B cell (primary cell): ENCODE measurements around the gene TNNI3. TPM values are rescaled to one million over a fixed set of nuclear protein-coding genes. Genes with fewer than 3 reads are reported as not detected.

Source experiments
- ATAC-seq: fragments of 200-7000 bp; cut with Tn5 transposase; one replicate; pipeline ENCODE4 v1.10.0; 2021; ENCODE audit warnings: low read depth, mild to moderate bottlenecking, moderate number of reproducible peaks, moderate library complexity
- CTCF ChIA-PET: fragments of 350-600 bp; sonication (Branson Sonifier 250); formaldehyde crosslinking; loops from one replicate; lab custom pipeline; 2021; ENCODE audit warnings: antibody characterized with exemption, inconsistent platforms; lab: Charles Lee
- POLR2A ChIA-PET: fragments of 350-600 bp; sonication (Branson Sonifier 250); formaldehyde crosslinking; loops from one replicate; lab custom pipeline; 2021; ENCODE audit warnings: antibody characterized with exemption; lab: Charles Lee
- DNase-seq: peaks from one replicate; pipeline ENCODE4 v3.0.0; 2013
- H2AFZ ChIP-seq: 2 replicates; pipeline ENCODE4 v1.6.1; 2012; ENCODE audit warnings: mild to moderate bottlenecking, low read depth, low read length; ENCODE audit not compliant: insufficient read depth, poor library complexity, severe bottlenecking
- H3K27ac ChIP-seq, 2 donors: 1 replicate in 1 of 2; 2 replicates in 1 of 2; pipeline ENCODE4 v1.5.1; 2012 to 2013; ENCODE audit warnings: low read length in 2 of 2, mild to moderate bottlenecking in 2 of 2, moderate library complexity in 1 of 2
- H3K27me3 ChIP-seq, 4 experiments: fragments of 200-600 bp in 1 of 4; sonication (generic) in 1 of 4; replicated peaks in 1 of 4; 1 replicate in 2 of 4; 2 replicates in 2 of 4; pipeline versions ENCODE4 v1.6.1 to v1.7.0; 2013 to 2016; ENCODE audit warnings: low read length in 3 of 4, mild to moderate bottlenecking in 2 of 4, mixed read lengths in 1 of 4, moderate library complexity in 1 of 4; ENCODE audit not compliant: insufficient read depth in 4 of 4, control insufficient read depth in 3 of 4; ENCODE audit errors: control extremely low read depth in 1 of 4
- H3K36me3 ChIP-seq, 2 experiments: replicated peaks in 1 of 2; 1 replicate in 1 of 2; 2 replicates in 1 of 2; pipeline versions ENCODE4 v1.6.1 to v1.7.1; 2013; ENCODE audit warnings: low read length in 1 of 2; ENCODE audit not compliant: insufficient read depth in 2 of 2, control insufficient read depth in 1 of 2; ENCODE audit errors: control extremely low read depth in 1 of 2, extremely low read depth in 1 of 2
- H3K4me1 ChIP-seq, 2 donors: fragments of 200-600 bp in 1 of 2; sonication (generic) in 1 of 2; 1 replicate in 1 of 2; 2 replicates in 1 of 2; pipeline versions ENCODE4 v1.5.1 to v1.6.1; 2013 to 2017; ENCODE audit warnings: low read length in 2 of 2; ENCODE audit not compliant: control insufficient read depth in 2 of 2, insufficient read depth in 2 of 2
- H3K4me2 ChIP-seq: replicated peaks from 2 replicates; pipeline ENCODE3; 2012; ENCODE audit warnings: mild to moderate bottlenecking, low read depth, low read length; ENCODE audit not compliant: poor library complexity, severe bottlenecking
- H3K4me3 ChIP-seq, 5 experiments: fragments of 200-600 bp in 1 of 5; sonication (generic) in 1 of 5; 1 replicate in 3 of 5; 2 replicates in 2 of 5; pipeline versions ENCODE4 v1.5.1 to v1.7.0; 2011 to 2016; ENCODE audit warnings: low read length in 4 of 5, mild to moderate bottlenecking in 4 of 5, low read depth in 2 of 5, control low read depth in 1 of 5, moderate library complexity in 1 of 5; ENCODE audit not compliant: insufficient read depth in 1 of 5; ENCODE audit errors: control extremely low read depth in 1 of 5, extremely low read depth in 1 of 5
- H3K79me2 ChIP-seq: fragments of 200-600 bp; sonication (generic); one replicate; pipeline ENCODE4 v1.6.0; 2016; ENCODE audit warnings: low read length; ENCODE audit not compliant: control insufficient read depth, insufficient read depth
- H3K9ac ChIP-seq: fragments of 200-600 bp; sonication (generic); 2 replicates; pipeline ENCODE4 v1.6.1; 2017; ENCODE audit warnings: mild to moderate bottlenecking, low read length, moderate library complexity
- H3K9me3 ChIP-seq, 3 donors: one replicate each; pipeline versions ENCODE4 v1.6.1 to v1.7.1; 2013; ENCODE audit warnings: low read length in 2 of 3; ENCODE audit not compliant: control insufficient read depth in 2 of 3, insufficient read depth in 1 of 3; ENCODE audit errors: control extremely low read depth in 1 of 3
- H4K20me1 ChIP-seq: 2 replicates; pipeline ENCODE4 v1.6.0; 2012; ENCODE audit warnings: mild to moderate bottlenecking, low read length; ENCODE audit not compliant: insufficient read depth, control insufficient read depth, poor library complexity, severe bottlenecking
- H3K27ac Mint-ChIP-seq: one replicate; pipeline ENCODE4 v1.8.0; 2021; ENCODE audit warnings: mixed read lengths
- H3K27me3 Mint-ChIP-seq: one replicate; pipeline ENCODE4 v1.8.0; 2021; ENCODE audit warnings: mixed read lengths
- H3K4me1 Mint-ChIP-seq: one replicate; pipeline ENCODE4 v1.8.0; 2021; ENCODE audit warnings: mixed read lengths
- H3K4me3 Mint-ChIP-seq: one replicate; pipeline ENCODE4 v1.8.0; 2021; ENCODE audit warnings: mixed read lengths
- H3K9me3 Mint-ChIP-seq: one replicate; pipeline ENCODE4 v1.8.0; 2022; ENCODE audit warnings: mixed read lengths; ENCODE audit not compliant: insufficient read depth
- CTCF ChIP-seq: fragments of 200-600 bp; IDR thresholded peaks from one replicate; pipeline ENCODE4 v1.8.0; 2022; ENCODE audit warnings: antibody characterized with exemption, mild to moderate bottlenecking
- EZH2 ChIP-seq: IDR thresholded peaks from 2 replicates; pipeline ENCODE4 v1.6.1; 2012; ENCODE audit warnings: borderline replicate concordance, low read depth, mild to moderate bottlenecking, moderate library complexity, low read length; ENCODE audit not compliant: insufficient read depth, poor library complexity, severe bottlenecking
- WGBS: methylation state at CpG from one replicate; pipeline ENCODE4 v1.1.5; 2013; ENCODE audit warnings: missing lambda C conversion rate; ENCODE audit not compliant: insufficient coverage; 5-methylcytosine and 5-hydroxymethylcytosine counted together
- intact Hi-C: fragments of 100-400 bp; cut with micrococcal nuclease; formaldehyde crosslinking; loops from one replicate; pipeline ENCODE4 v1.10.0; 2022
- polyA plus RNA-seq: library from polyadenylated mRNA; depleted of rRNA; stranded (reverse); fragments of >200 nt; gene quantifications from 2 replicates; pipeline ENCODE4 v1.2.3, GENCODE V29; 2012
- total RNA-seq, 2 donors: library from RNA; stranded (reverse); fragments of 120-200 nt in 1 of 2; gene quantifications; 1 replicate in 1 of 2; 2 replicates in 1 of 2; pipeline versions ENCODE4 v1.2.3 to v1.2.4, GENCODE V29; 2013 to 2022

TNNI3 gene
- total and polyA plus RNA-seq, 2 donors (not counting 1 experiment from before 2014, with no cell fraction given): not detected

- Mint-ChIP-seq H3K4me3 (no peak overlapping the region), H3K27me3 (peaks cover 26% of the 10 kb centered on the region), H3K27ac (no peak overlapping the region), H3K9me3 (no peaks in the 10 kb centered on the region), H3K4me1 (no peaks in the 10 kb centered on the region)
- ChIA-PET CTCF (no interaction called here), POLR2A (no interaction called here)
- no peak for TF ChIP-seq EZH2
- TF ChIP-seq CTCF: no peak
- H3K4me1 ChIP-seq: no peaks in the 10 kb centered on the region
- DNase-seq (no peak), ATAC-seq (no peak)
- peaks cover 0 to 8% (median 0%) of the 10 kb centered on the region in 4 experiments for H3K27me3 ChIP-seq
- no peak overlapping the region for H3K9ac ChIP-seq
- H3K4me3 ChIP-seq: no peak overlapping the region
- intact Hi-C loops: no loop called here
- H3K27ac ChIP-seq: no peak overlapping the region
- H3K79me2 ChIP-seq: no peaks in the 10 kb centered on the region
- peaks cover 0 to 8% (median 0%) of the 10 kb centered on the region in 3 donors for H3K9me3 ChIP-seq
- no peaks in the 10 kb centered on the region for H3K36me3 ChIP-seq
- no peak overlapping the region for H2AFZ ChIP-seq
- H4K20me1 ChIP-seq: no peaks in the 10 kb centered on the region
- 90% methylated on average over 11 of the region's 12 CpGs for WGBS
- no peak overlapping the region for H3K4me2 ChIP-seq
Measured at GRCh38 chr19:55193481-55193880, 35.9 kb upstream of the TNNI3 start.

- no peak overlapping the region for H3K4me3 Mint-ChIP-seq
- no peak overlapping the region for H3K27ac Mint-ChIP-seq
- Histone ChIP-seq H3K4me3 (no peak overlapping the region), H3K36me3 (no peaks in the 10 kb centered on the region), H4K20me1 (no peaks in the 10 kb centered on the region), H3K4me1 (no peaks in the 10 kb centered on the region), H3K79me2 (no peaks in the 10 kb centered on the region), H3K9me3 (no peaks in the 10 kb centered on the region), H3K9ac (no peak overlapping the region), H2AFZ (no peak overlapping the region), H3K27me3 (peaks cover 0 to 14% (median 0%) of the 10 kb centered on the region in 4 experiments), H3K4me2 (no peak overlapping the region), H3K27ac (no peak overlapping the region)
- TF ChIP-seq EZH2 (no peak), CTCF (no peak)
- H3K4me1 Mint-ChIP-seq: no peaks in the 10 kb centered on the region
- H3K9me3 Mint-ChIP-seq: no peaks in the 10 kb centered on the region
- H3K27me3 Mint-ChIP-seq: peaks cover 20% of the 10 kb centered on the region
- intact Hi-C loops: no loop called here
- ChIA-PET CTCF (no interaction called here), POLR2A (no interaction called here)
- WGBS: 82% methylated on average over 14 of the region's 15 CpGs
- ATAC-seq: no peak
- no peak for DNase-seq
Measured at GRCh38 chr19:55189403-55189835, 31.9 kb upstream of the TNNI3 start.
